Gastroesophageal sphincter (tissue), 3 donors: ENCODE measurements around the gene SFXN3.

Source experiments
- CTCF ChIP-seq, 4 experiments: fragments of 200-600 bp in 2 of 4; fragments of 450-650 bp in 2 of 4; sonication (generic) in 1 of 4; IDR thresholded peaks; one replicate each; pipeline ENCODE4 v1.5.1; 2017 to 2019; ENCODE audit warnings: antibody characterized with exemption in 4 of 4, mild to moderate bottlenecking in 2 of 4, moderate library complexity in 2 of 4
- POLR2A ChIP-seq, 2 donors: fragments of 450-650 bp; IDR thresholded peaks; one replicate each; pipeline ENCODE4 v1.6.1; 2017; ENCODE audit warnings: antibody characterized with exemption in 2 of 2, mild to moderate bottlenecking in 2 of 2, moderate library complexity in 1 of 2

- TF ChIP-seq CTCF (IDR thresholded peaks at IDR 0.05) (no peak), POLR2A (IDR thresholded peaks at IDR 0.05) (no peak)
Measured at GRCh38 chr10:101089520-101090299, 58.7 kb downstream of the SFXN3 start.
